Nephron (organoid): ENCODE results near the gene SPSB2.
A peak's percentile ranks its signal among the peaks of the same experiment; 100 is the strongest.
"Not testable (repeated sequence)": the region's sequence is repeated elsewhere in the genome, so short reads cannot be mapped to it uniquely, and the experiment has no call there.

ENCODE experiments used
- H3K27ac Mint-ChIP-seq, 3 experiments: 2 replicates each; pipeline ENCODE4 v1.8.0; 2020; ENCODE audit warnings: mixed read lengths in 3 of 3, mild to moderate bottlenecking in 2 of 3, moderate library complexity in 1 of 3
- H3K27me3 Mint-ChIP-seq: 2 replicates; pipeline ENCODE4 v1.8.0; 2021; ENCODE audit warnings: low read depth, mild to moderate bottlenecking, moderate library complexity, mixed read lengths
- H3K36me3 Mint-ChIP-seq: 2 replicates; pipeline ENCODE4 v1.8.0; 2020; ENCODE audit warnings: low read depth, mixed read lengths
- H3K4me1 Mint-ChIP-seq: 2 replicates; pipeline ENCODE4 v1.8.0; 2020; ENCODE audit warnings: mixed read lengths
- H3K4me3 Mint-ChIP-seq, 3 experiments: 2 replicates each; pipeline ENCODE4 v1.8.0; 2020; ENCODE audit warnings: mild to moderate bottlenecking in 3 of 3, mixed read lengths in 3 of 3, moderate library complexity in 2 of 3
- H3K9me3 Mint-ChIP-seq: 2 replicates; pipeline ENCODE4 v1.8.0; 2020; ENCODE audit warnings: mixed read lengths
- TF ChIP-seq, protein P1 (sequence below), 3 experiments: fragments of 200-600 bp; sonication (generic); IDR thresholded peaks; one replicate each; pipeline ENCODE4 v1.5.0; 2021; ENCODE audit warnings: antibody characterized with exemption in 3 of 3; ENCODE audit not compliant: unreplicated experiment in 3 of 3

The SPSB2 gene

GRCh38 chr12:6883683-6884082 is 10.6 kb upstream of the SPSB2 start:
- Mint-ChIP-seq H3K27ac (no peak overlapping the region), H3K4me3 (no peak overlapping the region), H3K27me3 (no peaks in the 10 kb centered on the region), H3K36me3 (peaks cover 7% of the 10 kb centered on the region), H3K4me1 (peaks cover 8% of the 10 kb centered on the region), H3K9me3 (no peaks in the 10 kb centered on the region)
- TF ChIP-seq, protein P1, sequence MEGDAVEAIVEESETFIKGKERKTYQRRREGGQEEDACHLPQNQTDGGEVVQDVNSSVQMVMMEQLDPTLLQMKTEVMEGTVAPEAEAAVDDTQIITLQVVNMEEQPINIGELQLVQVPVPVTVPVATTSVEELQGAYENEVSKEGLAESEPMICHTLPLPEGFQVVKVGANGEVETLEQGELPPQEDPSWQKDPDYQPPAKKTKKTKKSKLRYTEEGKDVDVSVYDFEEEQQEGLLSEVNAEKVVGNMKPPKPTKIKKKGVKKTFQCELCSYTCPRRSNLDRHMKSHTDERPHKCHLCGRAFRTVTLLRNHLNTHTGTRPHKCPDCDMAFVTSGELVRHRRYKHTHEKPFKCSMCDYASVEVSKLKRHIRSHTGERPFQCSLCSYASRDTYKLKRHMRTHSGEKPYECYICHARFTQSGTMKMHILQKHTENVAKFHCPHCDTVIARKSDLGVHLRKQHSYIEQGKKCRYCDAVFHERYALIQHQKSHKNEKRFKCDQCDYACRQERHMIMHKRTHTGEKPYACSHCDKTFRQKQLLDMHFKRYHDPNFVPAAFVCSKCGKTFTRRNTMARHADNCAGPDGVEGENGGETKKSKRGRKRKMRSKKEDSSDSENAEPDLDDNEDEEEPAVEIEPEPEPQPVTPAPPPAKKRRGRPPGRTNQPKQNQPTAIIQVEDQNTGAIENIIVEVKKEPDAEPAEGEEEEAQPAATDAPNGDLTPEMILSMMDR (IDR thresholded peaks at IDR 0.05; ENCODE audit: unreplicated experiment in 3 of 3) = no peak

DNA sequence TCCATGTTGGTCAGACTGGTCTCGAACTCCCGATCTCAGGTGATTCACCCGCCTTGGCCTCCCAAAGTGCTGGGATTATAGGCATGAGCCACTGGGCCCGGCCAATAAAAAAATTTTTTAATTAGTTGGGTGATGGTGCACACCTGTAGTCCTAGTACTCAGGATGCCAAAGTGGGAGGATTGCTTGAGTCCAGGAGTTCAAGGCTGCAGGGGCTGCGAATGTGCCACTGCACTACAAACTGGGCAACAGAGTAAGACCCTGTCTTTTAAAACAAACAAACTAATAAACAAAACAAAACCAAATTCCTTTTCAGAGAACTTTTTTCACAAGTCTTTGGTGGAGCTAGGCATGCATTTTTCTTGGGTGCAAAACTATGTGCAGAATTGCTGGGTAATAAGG is 10.1 kb upstream of the SPSB2 start:
- no peak overlapping the region for H3K27ac Mint-ChIP-seq
- H3K4me3 Mint-ChIP-seq = no peak overlapping the region
- no peaks in the 10 kb centered on the region for H3K9me3 Mint-ChIP-seq
- H3K27me3 Mint-ChIP-seq = no peaks in the 10 kb centered on the region
- H3K4me1 Mint-ChIP-seq = peaks cover 8% of the 10 kb centered on the region
- TF ChIP-seq, protein P1 (IDR thresholded peaks at IDR 0.05; ENCODE audit: unreplicated experiment in 3 of 3) = no peak
- peaks cover 7% of the 10 kb centered on the region for H3K36me3 Mint-ChIP-seq

DNA sequence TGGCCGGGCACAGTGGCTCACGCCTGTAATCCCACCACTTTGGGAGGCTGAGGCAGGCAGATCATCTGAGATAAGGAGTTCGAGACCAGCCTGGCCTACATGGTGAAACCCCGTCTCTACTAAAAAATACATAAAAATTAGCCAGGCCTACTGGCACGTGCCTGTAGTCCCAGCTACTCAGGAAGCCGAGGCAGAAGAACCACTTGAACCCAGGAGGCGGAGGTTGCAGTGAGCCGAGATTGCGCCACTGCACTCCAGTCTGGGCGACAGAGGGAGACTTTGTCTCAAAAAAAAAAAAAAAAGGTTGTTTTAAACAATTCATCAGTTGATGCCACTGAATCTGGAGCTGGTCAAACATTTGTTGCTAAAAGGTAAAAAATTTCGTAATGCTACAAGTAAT is 6.7 kb upstream of the SPSB2 start:
- peaks cover 13% of the 10 kb centered on the region for H3K36me3 Mint-ChIP-seq
- H3K4me3 Mint-ChIP-seq, H3K27me3 Mint-ChIP-seq, H3K4me1 Mint-ChIP-seq, H3K27ac Mint-ChIP-seq, H3K9me3 Mint-ChIP-seq: not testable (repeated sequence)

GRCh38 chr12:6874015-6874368 is 889 bp upstream of the SPSB2 start:
- not testable (repeated sequence) for H3K27me3 Mint-ChIP-seq, H3K9me3 Mint-ChIP-seq
- peak overlapping the region; percentile 62 to 89 (median 69) for H3K27ac Mint-ChIP-seq
- peak overlapping the region; percentile 87 to 95 (median 95) for H3K4me3 Mint-ChIP-seq
- H3K4me1 Mint-ChIP-seq = peaks cover 28% of the 10 kb centered on the region
- peaks cover 26% of the 10 kb centered on the region for H3K36me3 Mint-ChIP-seq

DNA sequence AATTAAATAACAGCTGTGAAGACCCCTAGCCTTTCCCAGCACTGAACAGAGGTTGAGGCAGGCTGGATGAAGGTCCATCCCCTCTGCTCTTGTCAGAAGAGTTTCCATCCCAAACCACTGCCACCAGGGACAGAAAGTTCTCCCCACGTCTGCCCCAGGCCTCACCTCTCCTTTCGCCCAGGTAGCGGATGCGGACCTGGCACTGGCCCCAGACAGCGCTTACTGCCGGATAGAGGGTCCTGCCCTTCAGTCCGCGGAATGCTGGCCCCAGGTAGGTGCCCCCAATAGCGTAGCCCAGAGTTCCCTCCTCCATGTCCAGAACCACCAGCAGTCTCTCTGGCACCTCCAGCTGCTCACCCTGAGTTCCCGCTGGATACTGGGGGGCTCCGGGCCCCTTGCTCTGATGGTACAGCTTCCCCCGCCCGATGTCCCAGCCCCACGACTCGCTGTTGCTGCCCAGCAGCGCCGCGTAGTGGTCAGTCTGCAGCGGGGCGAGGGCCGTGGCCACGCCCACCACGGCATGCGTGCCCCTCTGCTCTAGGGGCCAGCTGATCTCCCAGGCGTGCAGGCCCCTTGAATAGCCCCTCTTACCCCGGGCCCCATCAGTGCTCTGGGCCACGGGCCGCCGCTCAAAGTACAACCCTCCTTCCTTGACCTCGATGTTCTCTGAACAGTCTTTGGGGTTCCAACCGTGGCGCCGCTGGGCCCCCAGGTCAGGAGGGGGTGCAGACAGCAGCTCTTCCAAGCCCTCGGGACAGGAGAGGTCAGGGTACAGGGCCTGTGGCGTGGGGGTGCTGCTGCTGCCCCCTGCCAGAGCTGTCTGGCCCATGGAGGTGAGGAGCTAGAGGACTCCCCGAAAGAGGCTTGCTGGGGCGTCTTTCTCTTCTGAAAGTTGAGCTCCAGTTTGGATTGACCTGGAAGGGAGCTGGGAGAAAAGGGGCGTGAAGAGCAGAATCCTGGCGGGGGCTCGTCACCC is 742 bp downstream of the SPSB2 start:
- peaks cover 7% of the 10 kb centered on the region for H3K27me3 Mint-ChIP-seq

GRCh38 chr12:6871052-6871957 is 1.8 kb downstream of the SPSB2 start:
- Mint-ChIP-seq H3K4me1 (peaks cover 40% of the 10 kb centered on the region), H3K27ac (peak overlapping the region in 2 of 3 experiments; percentile 25 to 74), H3K27me3 (peaks cover 7% of the 10 kb centered on the region), H3K9me3 (no peaks in the 10 kb centered on the region), H3K36me3 (peaks cover 29% of the 10 kb centered on the region), H3K4me3 (peak overlapping the region; percentile 87 to 95 (median 95))
- TF ChIP-seq, protein P1 (IDR thresholded peaks at IDR 0.05; ENCODE audit: unreplicated experiment in 3 of 3) = no peak

More for the DNA sequence above, 742 bp downstream of the SPSB2 start:
- Mint-ChIP-seq H3K9me3 (no peaks in the 10 kb centered on the region), H3K4me1 (peaks cover 36% of the 10 kb centered on the region), H3K27ac (peak overlapping the region; percentile 25 to 74 (median 55)), H3K36me3 (peaks cover 30% of the 10 kb centered on the region), H3K4me3 (peak overlapping the region; percentile 87 to 95 (median 95))
- TF ChIP-seq, protein P1 (IDR thresholded peaks at IDR 0.05; ENCODE audit: unreplicated experiment in 3 of 3) = peak; percentile 97 to 98 (median 97)

- H3K4me3 Mint-ChIP-seq = peak overlapping the region; percentile 70 to 95 (median 94)
- H3K9me3 Mint-ChIP-seq, H3K27me3 Mint-ChIP-seq, H3K27ac Mint-ChIP-seq: not testable (repeated sequence)
- H3K4me1 Mint-ChIP-seq = peaks cover 42% of the 10 kb centered on the region
- H3K36me3 Mint-ChIP-seq = peaks cover 32% of the 10 kb centered on the region
Observed at GRCh38 chr12:6870304-6870703, 2.8 kb downstream of the SPSB2 start.
